GM13977 (cell line): ENCODE measurements around the gene MCM5.
"Not testable (repeated sequence)": the region's sequence is repeated elsewhere in the genome, so short reads cannot be mapped to it uniquely, and the experiment has no call there.

Experiments used
- DNase-seq: peaks from one replicate; pipeline ENCODE4 v3.0.0; 2012; ENCODE audit warnings: low spot score
- CTCF ChIP-seq: IDR thresholded peaks from 2 replicates; pipeline ENCODE4 v1.5.1; 2012; ENCODE audit warnings: mild to moderate bottlenecking, control low read depth; ENCODE audit not compliant: insufficient read depth; ENCODE audit errors: extremely low read depth, missing control alignments
- in situ Hi-C: fragments of 300-500 bp; cut with MboI; formaldehyde crosslinking; loops from one replicate; pipeline ENCODE4 v1.12.0; 2022; ENCODE audit warnings: low sequenced_read_pairs, low pct_unique_long_range_greater_than_20kb, mixed read lengths, inconsistent platforms; ENCODE audit not compliant: unreplicated experiment

The MCM5 gene

GRCh38 chr22:35394011-35394312, 6.0 kb upstream of the MCM5 start:
- TF ChIP-seq CTCF, result no peak
- in situ Hi-C loops, result no loop called here
- no peak for DNase-seq

- in situ Hi-C loops, result no loop called here
- no peak for TF ChIP-seq CTCF
- DNase-seq, result no peak
These were observed 5.0 kb upstream of the MCM5 start for GRCh38 chr22:35394810-35395563.

- DNase-seq, in situ Hi-C loops: not testable (repeated sequence)
These were observed 3.3 kb upstream of the MCM5 start for GRCh38 chr22:35396622-35397021.

GRCh38 chr22:35397095-35397904, 2.6 kb upstream of the MCM5 start:
- TF ChIP-seq CTCF, result no peak
- DNase-seq, result no peak
- in situ Hi-C loops, result no loop called here

GRCh38 chr22:35398591-35398973, 1.4 kb upstream of the MCM5 start:
- no peak for DNase-seq
- TF ChIP-seq CTCF, result no peak
- in situ Hi-C loops, result no loop called here

GRCh38 chr22:35399114-35399677, 744 bp upstream of the MCM5 start:
- no peak for DNase-seq
- in situ Hi-C loops, result no loop called here
- TF ChIP-seq CTCF, result no peak

GRCh38 chr22:35400501-35400790, 506 bp downstream of the MCM5 start:
- no peak for DNase-seq
- in situ Hi-C loops, result no loop called here

More at GRCh38 chr22:35400501-35400790, 506 bp downstream of the MCM5 start:
- TF ChIP-seq CTCF, result no peak
